Ectodermal cell (in vitro differentiated cells): ENCODE measurements around the gene TMEM186.
"Not testable (repeated sequence)": the region's sequence is repeated elsewhere in the genome, so short reads cannot be mapped to it uniquely, and the experiment has no call there.

Source experiments
- H3K27ac ChIP-seq: 2 replicates; pipeline ENCODE4 v1.7.0; 2013; ENCODE audit warnings: mild to moderate bottlenecking, low read depth, low read length; ENCODE audit not compliant: insufficient read depth, poor library complexity, severe bottlenecking
- H3K27me3 ChIP-seq: 2 replicates; pipeline ENCODE4 v1.7.0; 2013; ENCODE audit warnings: mild to moderate bottlenecking, low read length; ENCODE audit not compliant: insufficient read depth, control insufficient read depth, poor library complexity, severe bottlenecking
- H3K36me3 ChIP-seq: one replicate; pipeline ENCODE4 v1.7.0; 2013; ENCODE audit warnings: low read length; ENCODE audit not compliant: control insufficient read depth, insufficient read depth
- H3K4me1 ChIP-seq: one replicate; pipeline ENCODE4 v1.7.0; 2013; ENCODE audit warnings: low read length; ENCODE audit not compliant: control insufficient read depth, insufficient read depth
- H3K4me3 ChIP-seq: 2 replicates; pipeline ENCODE4 v1.7.0; 2013; ENCODE audit warnings: low read depth, low read length, control low read depth; ENCODE audit not compliant: insufficient read depth
- H3K9me3 ChIP-seq: 2 replicates; pipeline ENCODE4 v1.7.0; 2013; ENCODE audit warnings: mild to moderate bottlenecking, low read length, moderate library complexity; ENCODE audit not compliant: control insufficient read depth
- WGBS, 2 experiments: methylation state at CpG; one replicate each; pipeline ENCODE4 v1.1.7; 2013; ENCODE audit warnings: missing lambda C conversion rate in 2 of 2; 5-methylcytosine and 5-hydroxymethylcytosine counted together

Gene TMEM186

DNA sequence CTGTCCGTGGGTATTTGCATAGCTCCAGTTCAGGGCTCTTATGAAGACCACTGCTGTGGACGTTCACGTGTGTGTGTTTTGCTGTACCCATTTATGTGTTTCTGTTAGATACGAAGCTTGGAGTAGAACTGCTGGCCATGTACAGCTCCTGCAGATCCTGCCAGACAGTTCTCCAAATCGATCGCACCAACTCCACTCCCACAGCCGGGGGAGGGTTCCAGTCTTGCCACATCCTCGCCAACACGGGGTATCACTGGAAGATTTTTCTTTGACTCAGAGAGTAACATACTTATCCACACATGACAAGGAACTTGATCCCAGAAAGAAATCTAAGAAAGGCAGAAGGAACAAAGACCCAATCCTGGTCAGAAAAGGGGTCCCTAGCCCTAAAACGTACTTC, 37.4 kb downstream of the TMEM186 start:
- WGBS, 2 experiments = 93 to 94% methylated on average over 10 of the region's 10 CpGs
- no peaks in the 10 kb centered on the region for H3K9me3 ChIP-seq

DNA sequence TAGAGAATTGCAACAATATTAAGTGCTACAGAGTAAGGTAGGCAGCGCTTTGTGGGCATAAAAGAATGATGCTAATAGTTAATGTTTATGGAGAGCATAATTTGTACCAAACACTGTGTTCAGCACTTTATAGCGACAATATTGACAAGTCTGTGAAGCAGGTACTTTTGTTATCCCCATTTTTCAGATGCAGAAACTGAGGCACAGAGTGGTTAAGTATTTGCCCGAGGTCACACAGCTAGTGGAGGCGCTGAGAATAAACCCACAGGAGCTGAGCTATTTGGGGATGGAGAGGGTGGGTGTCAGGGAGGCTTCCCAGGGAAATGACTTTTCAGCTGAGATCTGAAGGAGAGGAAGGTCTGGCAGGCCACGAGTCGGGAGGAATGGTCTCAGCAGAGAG, 39.4 kb downstream of the TMEM186 start:
- H3K4me3 ChIP-seq = no peak overlapping the region
- H3K27ac ChIP-seq = no peak overlapping the region
- H3K9me3 ChIP-seq = no peaks in the 10 kb centered on the region
- H3K4me1 ChIP-seq = no peaks in the 10 kb centered on the region
- no peaks in the 10 kb centered on the region for H3K27me3 ChIP-seq
- 90 to 93% methylated on average over 6 of the region's 6 CpGs for WGBS, 2 experiments
- H3K36me3 ChIP-seq = no peaks in the 10 kb centered on the region

More for the DNA sequence above, 37.4 kb downstream of the TMEM186 start:
- Histone ChIP-seq H3K4me3 (no peak overlapping the region), H3K36me3 (no peaks in the 10 kb centered on the region), H3K27me3 (no peaks in the 10 kb centered on the region), H3K4me1 (peaks cover 7% of the 10 kb centered on the region), H3K27ac (no peak overlapping the region)

DNA sequence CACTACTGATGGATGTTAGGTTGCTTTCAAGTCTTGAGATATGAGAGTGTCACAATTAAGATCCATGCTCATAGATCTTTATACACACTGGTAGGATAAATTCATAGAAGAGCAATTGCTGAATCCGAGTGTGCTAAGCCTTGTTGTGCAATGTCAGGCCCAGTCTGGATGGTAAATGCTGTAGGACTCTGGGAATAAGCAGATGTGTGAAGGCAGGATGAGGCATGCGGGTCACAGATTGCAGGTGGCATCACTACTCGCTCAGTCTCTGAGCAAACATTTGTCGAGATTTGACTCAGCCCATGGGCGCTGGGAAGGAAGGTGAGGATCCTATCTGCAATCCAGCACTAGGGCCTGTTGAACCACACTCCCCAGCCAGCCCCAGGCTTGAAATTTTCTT, 40.7 kb downstream of the TMEM186 start:
- Histone ChIP-seq H3K27me3 (no peaks in the 10 kb centered on the region), H3K36me3 (no peaks in the 10 kb centered on the region), H3K27ac (no peak overlapping the region), H3K4me1 (no peaks in the 10 kb centered on the region), H3K9me3 (no peaks in the 10 kb centered on the region), H3K4me3 (no peak overlapping the region)
- 92 to 93% methylated on average over 5 of the region's 5 CpGs for WGBS, 2 experiments

DNA sequence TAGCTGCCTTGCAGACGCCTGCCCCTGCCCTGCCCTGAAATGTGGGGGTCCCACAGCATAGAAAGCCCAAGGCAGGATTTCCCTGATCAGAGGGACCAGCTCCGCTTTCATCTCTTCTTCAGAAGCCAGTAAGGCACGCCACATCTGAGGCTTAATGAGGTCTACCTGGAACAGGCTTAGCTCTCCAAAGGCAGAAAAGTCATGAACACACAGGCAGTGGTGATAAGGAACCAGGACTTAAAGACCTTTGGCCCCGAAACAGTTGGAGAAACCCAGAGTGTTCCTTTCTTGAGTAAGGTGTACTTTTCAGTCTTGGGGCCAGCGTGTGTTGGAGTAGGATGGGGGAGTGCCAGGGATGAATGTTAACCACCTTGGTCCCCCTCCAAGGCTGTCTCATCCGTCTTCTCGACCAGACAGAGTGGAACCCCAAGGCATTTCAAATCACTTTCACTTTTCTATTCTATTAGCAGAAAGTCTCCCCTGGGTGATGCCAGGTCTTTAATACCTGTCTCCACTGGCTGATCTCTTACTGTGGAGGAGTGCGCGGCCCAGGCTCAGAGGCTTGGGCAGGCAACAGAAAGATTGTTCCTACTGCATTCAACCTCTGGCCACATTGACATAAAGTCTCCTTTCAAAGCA, 43.9 kb downstream of the TMEM186 start:
- Histone ChIP-seq H3K36me3 (no peaks in the 10 kb centered on the region), H3K4me3 (no peak overlapping the region), H3K4me1 (no peaks in the 10 kb centered on the region), H3K27ac (no peak overlapping the region), H3K9me3 (no peaks in the 10 kb centered on the region), H3K27me3 (no peaks in the 10 kb centered on the region)
- 66 to 72% methylated on average over 9 of the region's 9 CpGs for WGBS, 2 experiments

- Histone ChIP-seq H3K27ac (no peak overlapping the region), H3K4me3 (no peak overlapping the region), H3K9me3 (no peaks in the 10 kb centered on the region), H3K4me1 (no peaks in the 10 kb centered on the region), H3K27me3 (no peaks in the 10 kb centered on the region), H3K36me3 (no peaks in the 10 kb centered on the region)
- 79 to 94% methylated on average over 1 of the region's 2 CpGs for WGBS, 2 experiments
Observed at GRCh38 chr16:8752706-8753105, 44.7 kb downstream of the TMEM186 start.

- no peaks in the 10 kb centered on the region for H3K36me3 ChIP-seq
- no peaks in the 10 kb centered on the region for H3K9me3 ChIP-seq
- no peaks in the 10 kb centered on the region for H3K27me3 ChIP-seq
- 77 to 79% methylated on average over 14 of the region's 14 CpGs for WGBS, 2 experiments
- H3K4me1 ChIP-seq = no peaks in the 10 kb centered on the region
- no peak overlapping the region for H3K27ac ChIP-seq
- no peak overlapping the region for H3K4me3 ChIP-seq
Observed at GRCh38 chr16:8751481-8752311, 45.7 kb downstream of the TMEM186 start.

DNA sequence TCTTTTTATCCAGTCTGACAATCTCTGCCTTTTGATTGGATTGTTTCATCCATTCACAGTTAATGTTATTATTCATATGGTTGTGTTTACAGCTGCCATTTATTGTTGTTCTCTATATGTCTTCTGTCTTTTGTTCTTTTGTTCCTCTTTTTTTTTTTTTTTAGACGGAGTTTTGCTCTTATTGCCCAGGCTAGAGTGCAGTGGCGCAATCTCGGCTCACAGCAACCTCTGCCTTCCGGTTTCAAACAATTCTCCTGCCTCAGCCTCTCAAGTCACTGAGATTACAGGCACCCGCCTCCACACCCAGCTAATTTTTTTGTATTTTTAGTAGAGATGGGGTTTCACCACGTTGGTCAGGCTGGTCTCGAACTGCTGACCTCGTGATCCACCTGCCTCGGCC, 48.5 kb downstream of the TMEM186 start:
- WGBS, 2 experiments = 88 to 96% methylated on average over 9 of the region's 9 CpGs
- H3K27ac ChIP-seq, H3K4me3 ChIP-seq, H3K4me1 ChIP-seq, H3K9me3 ChIP-seq, H3K27me3 ChIP-seq, H3K36me3 ChIP-seq: not testable (repeated sequence)
